Measurements from ENCODE around the gene FOXJ1. TPM values are rescaled to one million over a fixed set of nuclear protein-coding genes. Genes with fewer than 3 reads are reported as not detected.

FOXJ1 gene
- total RNA-seq, 1 donor from 2014 or later, result under 0.01 TPM

DNA sequence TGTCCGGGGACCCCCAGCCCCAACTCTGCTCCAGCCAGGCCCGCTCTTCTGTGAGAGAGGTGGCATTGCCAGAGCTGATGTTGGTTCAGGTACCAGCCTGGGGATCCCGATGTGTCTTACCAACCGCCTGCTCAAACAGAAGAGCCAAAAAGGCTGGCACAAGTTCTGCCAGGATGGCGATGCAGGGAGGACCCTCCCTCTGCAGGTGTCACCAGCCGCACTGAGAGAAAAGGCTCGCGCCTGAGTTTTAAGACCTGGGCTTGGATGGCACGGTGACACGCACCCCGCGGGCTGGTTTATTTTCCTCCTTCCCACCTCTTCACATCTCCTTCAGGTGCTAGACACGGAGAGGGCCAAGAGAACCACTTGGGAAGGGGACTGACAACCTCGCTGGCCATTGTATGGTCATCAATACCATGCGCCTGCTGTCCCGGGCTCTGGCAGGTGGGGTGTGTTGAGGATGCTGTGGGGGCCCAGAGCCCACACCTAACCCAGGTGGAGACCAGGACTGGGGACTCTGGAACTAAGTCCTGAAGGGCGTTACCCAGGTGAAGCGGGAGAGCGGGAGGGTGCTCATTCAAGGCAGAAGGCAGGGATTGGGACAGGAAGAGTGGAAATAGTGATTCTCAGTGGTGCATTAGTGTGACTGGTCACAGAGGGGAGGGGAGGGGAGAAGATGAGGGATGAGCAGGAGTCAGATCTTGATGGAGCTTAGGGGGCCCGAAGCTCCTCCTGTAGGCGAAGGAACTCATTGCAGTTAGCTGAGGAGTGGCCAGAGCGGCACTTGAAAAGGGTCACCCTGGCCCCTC lies 16.3 kb downstream of the FOXJ1 start:
- Histone ChIP-seq H3K36me3 (ENCODE audit: control insufficient read depth in 3 of 3, insufficient read depth in 3 of 3, low read length in 3 of 3) (no peaks in the 10 kb centered on the region), H3K27me3 (ENCODE audit: control insufficient read depth in 3 of 3, insufficient read depth in 3 of 3, low read length in 3 of 3) (no peaks in the 10 kb centered on the region), H3K4me1 (ENCODE audit: control insufficient read depth in 3 of 3, insufficient read depth in 3 of 3, low read length in 3 of 3) (peaks cover 3 to 5% (median 5%) of the 10 kb centered on the region in 3 donors), H3K27ac (ENCODE audit: low read depth, low read length) (no peak overlapping the region), H3K4me3 (ENCODE audit: low read length in 3 of 3) (no peak overlapping the region), H3K9me3 (ENCODE audit: control insufficient read depth in 3 of 3, low read length in 3 of 3) (no peaks in the 10 kb centered on the region), H3K9ac (ENCODE audit: low read depth in 1 of 3, low read length in 3 of 3) (no peak overlapping the region)

- H3K36me3 ChIP-seq (ENCODE audit: control insufficient read depth in 3 of 3, insufficient read depth in 3 of 3, low read length in 3 of 3), result no peaks in the 10 kb centered on the region
- peaks cover 3 to 5% (median 5%) of the 10 kb centered on the region in 3 donors for H3K4me1 ChIP-seq (ENCODE audit: control insufficient read depth in 3 of 3, insufficient read depth in 3 of 3, low read length in 3 of 3)
- H3K4me3 ChIP-seq (ENCODE audit: low read length in 3 of 3), result no peak overlapping the region
- H3K27ac ChIP-seq (ENCODE audit: low read depth, low read length), result no peak overlapping the region
- no peaks in the 10 kb centered on the region for H3K9me3 ChIP-seq (ENCODE audit: control insufficient read depth in 3 of 3, low read length in 3 of 3)
- H3K9ac ChIP-seq (ENCODE audit: low read depth in 1 of 3, low read length in 3 of 3), result no peak overlapping the region
- no peaks in the 10 kb centered on the region for H3K27me3 ChIP-seq (ENCODE audit: control insufficient read depth in 3 of 3, insufficient read depth in 3 of 3, low read length in 3 of 3)
Measured at GRCh38 chr17:76123749-76124581, 17.1 kb downstream of the FOXJ1 start.

DNA sequence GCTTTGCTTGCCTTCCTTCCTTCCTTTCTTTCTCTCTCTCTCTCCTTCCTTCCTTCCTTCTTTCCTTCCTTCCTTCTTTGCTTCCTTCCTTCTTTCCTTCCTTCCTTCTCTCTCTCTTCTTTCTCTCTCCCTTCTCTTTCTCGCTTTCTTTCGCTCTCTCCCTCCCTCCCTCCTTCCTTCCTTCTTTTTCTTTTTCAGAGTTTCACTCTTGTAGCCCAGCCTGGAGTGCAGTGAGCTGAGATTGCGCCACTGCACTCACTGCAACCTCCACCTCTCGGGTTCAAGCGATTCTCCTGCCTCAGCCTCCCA lies 17.9 kb downstream of the FOXJ1 start:
- no peaks in the 10 kb centered on the region for H3K36me3 ChIP-seq (ENCODE audit: control insufficient read depth in 3 of 3, insufficient read depth in 3 of 3, low read length in 3 of 3)
- H3K27me3 ChIP-seq (ENCODE audit: control insufficient read depth in 3 of 3, insufficient read depth in 3 of 3, low read length in 3 of 3), result no peaks in the 10 kb centered on the region
- no peak overlapping the region for H3K27ac ChIP-seq (ENCODE audit: low read depth, low read length)
- H3K9ac ChIP-seq (ENCODE audit: low read depth in 1 of 3, low read length in 3 of 3), result no peak overlapping the region
- no peak overlapping the region for H3K4me3 ChIP-seq (ENCODE audit: low read length in 3 of 3)
- H3K9me3 ChIP-seq (ENCODE audit: control insufficient read depth in 3 of 3, low read length in 3 of 3), result no peaks in the 10 kb centered on the region
- peaks cover 3 to 5% (median 5%) of the 10 kb centered on the region in 3 donors for H3K4me1 ChIP-seq (ENCODE audit: control insufficient read depth in 3 of 3, insufficient read depth in 3 of 3, low read length in 3 of 3)

GRCh38 chr17:76122431-76123190 lies 18.4 kb downstream of the FOXJ1 start:
- Histone ChIP-seq H3K9ac (ENCODE audit: low read depth in 1 of 3, low read length in 3 of 3) (peak overlapping the region in 1 of 3 donors; percentile 75), H3K36me3 (ENCODE audit: control insufficient read depth in 3 of 3, insufficient read depth in 3 of 3, low read length in 3 of 3) (no peaks in the 10 kb centered on the region), H3K4me1 (ENCODE audit: control insufficient read depth in 3 of 3, insufficient read depth in 3 of 3, low read length in 3 of 3) (peaks cover 3 to 5% (median 5%) of the 10 kb centered on the region in 3 donors), H3K9me3 (ENCODE audit: control insufficient read depth in 3 of 3, low read length in 3 of 3) (no peaks in the 10 kb centered on the region), H3K27ac (ENCODE audit: low read depth, low read length) (no peak overlapping the region), H3K4me3 (ENCODE audit: low read length in 3 of 3) (no peak overlapping the region), H3K27me3 (ENCODE audit: control insufficient read depth in 3 of 3, insufficient read depth in 3 of 3, low read length in 3 of 3) (no peaks in the 10 kb centered on the region)

GRCh38 chr17:76121932-76122430 lies 19.1 kb downstream of the FOXJ1 start:
- Histone ChIP-seq H3K4me1 (ENCODE audit: control insufficient read depth in 3 of 3, insufficient read depth in 3 of 3, low read length in 3 of 3) (peaks cover 3 to 5% (median 5%) of the 10 kb centered on the region in 3 donors), H3K4me3 (ENCODE audit: low read length in 3 of 3) (peak overlapping the region; percentile 49 to 59 (median 50)), H3K9ac (ENCODE audit: low read depth in 1 of 3, low read length in 3 of 3) (peak overlapping the region in 2 of 3 donors; percentile 56 to 75), H3K27ac (ENCODE audit: low read depth, low read length) (no peak overlapping the region), H3K36me3 (ENCODE audit: control insufficient read depth in 3 of 3, insufficient read depth in 3 of 3, low read length in 3 of 3) (no peaks in the 10 kb centered on the region), H3K9me3 (ENCODE audit: control insufficient read depth in 3 of 3, low read length in 3 of 3) (no peaks in the 10 kb centered on the region), H3K27me3 (ENCODE audit: control insufficient read depth in 3 of 3, insufficient read depth in 3 of 3, low read length in 3 of 3) (no peaks in the 10 kb centered on the region)

DNA sequence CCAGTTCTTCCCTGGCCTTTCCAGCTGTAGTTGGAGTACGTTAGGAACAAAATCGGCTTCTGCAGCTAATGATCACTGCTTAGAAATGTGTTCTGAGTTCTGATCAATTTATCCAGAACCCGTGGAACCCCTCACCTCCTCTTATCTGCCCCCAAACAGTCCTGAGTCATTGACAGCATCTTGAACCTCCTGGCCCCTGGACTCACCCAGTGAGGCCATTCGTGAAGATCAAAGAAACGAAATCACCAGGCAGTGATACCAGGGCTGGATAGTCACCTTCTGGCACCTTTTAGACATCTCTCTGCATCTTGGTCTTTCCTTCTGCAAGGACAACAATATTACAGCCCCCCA lies 20.4 kb downstream of the FOXJ1 start:
- Histone ChIP-seq H3K9ac (ENCODE audit: low read depth in 1 of 3, low read length in 3 of 3) (no peak overlapping the region), H3K27me3 (ENCODE audit: control insufficient read depth in 3 of 3, insufficient read depth in 3 of 3, low read length in 3 of 3) (no peaks in the 10 kb centered on the region), H3K4me3 (ENCODE audit: low read length in 3 of 3) (no peak overlapping the region), H3K4me1 (ENCODE audit: control insufficient read depth in 3 of 3, insufficient read depth in 3 of 3, low read length in 3 of 3) (peaks cover 3 to 5% (median 5%) of the 10 kb centered on the region in 3 donors), H3K27ac (ENCODE audit: low read depth, low read length) (no peak overlapping the region), H3K36me3 (ENCODE audit: control insufficient read depth in 3 of 3, insufficient read depth in 3 of 3, low read length in 3 of 3) (no peaks in the 10 kb centered on the region), H3K9me3 (ENCODE audit: control insufficient read depth in 3 of 3, low read length in 3 of 3) (no peaks in the 10 kb centered on the region)

DNA sequence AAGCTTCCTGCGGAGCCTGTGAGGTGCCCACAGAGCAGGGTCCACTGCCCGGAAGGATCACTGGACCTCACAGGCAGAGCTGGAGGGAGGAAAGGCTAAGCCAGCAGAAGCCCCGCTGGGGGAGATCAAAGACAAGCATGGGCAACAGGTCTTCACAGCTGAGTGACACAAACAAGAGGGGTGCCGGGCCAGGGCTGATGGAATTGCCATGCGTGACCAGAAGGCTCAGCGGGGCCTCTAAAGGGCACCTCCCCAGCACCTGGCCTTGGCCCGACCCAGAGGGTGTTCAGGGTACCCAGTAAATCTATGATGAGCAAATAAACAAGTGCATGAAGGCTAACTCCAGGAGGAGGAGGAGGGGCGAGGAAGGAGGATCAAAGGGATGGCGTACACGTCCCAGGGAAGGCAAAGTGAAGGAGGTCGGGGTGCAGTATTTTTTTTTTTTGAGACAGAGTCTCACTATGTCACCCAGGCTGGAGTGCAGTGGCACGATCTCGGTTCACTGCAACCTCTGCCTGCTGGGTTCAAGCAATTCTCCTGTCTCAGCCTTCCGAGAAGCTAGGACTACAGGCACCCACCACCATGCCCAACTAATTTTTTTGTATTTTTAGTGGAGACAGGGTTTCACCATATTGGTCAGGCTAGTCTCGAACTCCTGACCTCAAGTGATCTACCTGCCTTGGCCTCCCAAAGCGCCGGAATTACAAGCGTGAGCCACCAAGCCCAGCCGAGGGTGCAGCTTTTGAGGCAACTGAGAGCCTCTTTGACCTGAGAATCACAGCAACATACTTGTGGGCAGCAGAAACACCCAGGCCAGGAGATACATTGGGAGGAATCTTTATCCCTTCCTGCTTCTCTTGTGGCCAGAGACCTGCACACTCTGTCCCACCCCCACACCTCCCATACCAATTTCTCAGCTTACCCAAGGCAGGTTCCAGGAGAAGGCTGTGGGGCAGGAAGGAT lies 21.4 kb downstream of the FOXJ1 start:
- H3K9me3 ChIP-seq (ENCODE audit: control insufficient read depth in 3 of 3, low read length in 3 of 3), result no peaks in the 10 kb centered on the region
- H3K27ac ChIP-seq (ENCODE audit: low read depth, low read length), result no peak overlapping the region
- peaks cover 3 to 5% (median 5%) of the 10 kb centered on the region in 3 donors for H3K4me1 ChIP-seq (ENCODE audit: control insufficient read depth in 3 of 3, insufficient read depth in 3 of 3, low read length in 3 of 3)
- H3K4me3 ChIP-seq (ENCODE audit: low read length in 3 of 3), result no peak overlapping the region
- no peaks in the 10 kb centered on the region for H3K36me3 ChIP-seq (ENCODE audit: control insufficient read depth in 3 of 3, insufficient read depth in 3 of 3, low read length in 3 of 3)
- no peak overlapping the region for H3K9ac ChIP-seq (ENCODE audit: low read depth in 1 of 3, low read length in 3 of 3)
- no peaks in the 10 kb centered on the region for H3K27me3 ChIP-seq (ENCODE audit: control insufficient read depth in 3 of 3, insufficient read depth in 3 of 3, low read length in 3 of 3)

DNA sequence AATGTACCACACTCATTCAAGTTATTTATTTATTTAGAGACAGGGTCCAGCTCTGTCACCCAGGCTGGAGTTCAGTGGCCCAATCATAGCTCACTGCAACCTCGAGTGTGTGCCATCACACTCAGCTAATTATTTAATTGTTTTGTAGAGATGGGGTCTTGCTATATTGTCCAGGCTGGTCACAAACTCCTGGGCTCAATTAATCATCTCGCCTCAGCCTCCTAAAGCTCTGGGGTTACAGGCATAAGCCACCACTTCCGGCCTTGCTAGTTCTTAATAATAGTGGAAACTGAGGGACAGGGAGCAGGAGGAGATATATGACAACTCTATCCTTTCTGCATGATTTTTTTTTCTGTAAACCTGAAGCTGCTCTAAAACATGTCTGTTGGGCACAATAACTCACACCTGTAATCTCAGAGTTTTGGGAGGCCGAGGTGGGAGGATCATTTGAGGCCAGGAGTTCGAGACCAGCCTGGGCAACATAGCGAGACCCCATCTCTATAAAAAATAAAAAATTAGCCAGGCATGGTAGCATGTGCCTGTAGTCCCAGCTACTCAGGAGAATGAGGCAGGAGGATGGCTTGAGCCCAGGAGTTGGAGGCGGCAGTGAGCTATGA lies 25.8 kb downstream of the FOXJ1 start:
- Histone ChIP-seq H3K36me3 (ENCODE audit: control insufficient read depth in 3 of 3, insufficient read depth in 3 of 3, low read length in 3 of 3) (no peaks in the 10 kb centered on the region), H3K9me3 (ENCODE audit: control insufficient read depth in 3 of 3, low read length in 3 of 3) (no peaks in the 10 kb centered on the region), H3K27me3 (ENCODE audit: control insufficient read depth in 3 of 3, insufficient read depth in 3 of 3, low read length in 3 of 3) (no peaks in the 10 kb centered on the region), H3K9ac (ENCODE audit: low read depth in 1 of 3, low read length in 3 of 3) (no peak overlapping the region), H3K4me3 (ENCODE audit: low read length in 3 of 3) (no peak overlapping the region), H3K27ac (ENCODE audit: low read depth, low read length) (no peak overlapping the region), H3K4me1 (ENCODE audit: control insufficient read depth in 3 of 3, insufficient read depth in 3 of 3, low read length in 3 of 3) (no peaks in the 10 kb centered on the region)

GRCh38 chr17:76111956-76112355 lies 29.1 kb downstream of the FOXJ1 start:
- Histone ChIP-seq H3K4me1 (ENCODE audit: control insufficient read depth in 3 of 3, insufficient read depth in 3 of 3, low read length in 3 of 3) (no peaks in the 10 kb centered on the region), H3K9ac (ENCODE audit: low read depth in 1 of 3, low read length in 3 of 3) (no peak overlapping the region)

More at GRCh38 chr17:76111956-76112355, 29.1 kb downstream of the FOXJ1 start:
- Histone ChIP-seq H3K4me3 (ENCODE audit: low read length in 3 of 3) (no peak overlapping the region), H3K36me3 (ENCODE audit: control insufficient read depth in 3 of 3, insufficient read depth in 3 of 3, low read length in 3 of 3) (no peaks in the 10 kb centered on the region), H3K27me3 (ENCODE audit: control insufficient read depth in 3 of 3, insufficient read depth in 3 of 3, low read length in 3 of 3) (no peaks in the 10 kb centered on the region), H3K27ac (ENCODE audit: low read depth, low read length) (no peak overlapping the region), H3K9me3 (ENCODE audit: control insufficient read depth in 3 of 3, low read length in 3 of 3) (no peaks in the 10 kb centered on the region)
